Neural cell (in vitro differentiated cells): ENCODE measurements around the gene PARP1. TPM values are rescaled to one million over a fixed set of nuclear protein-coding genes. Genes with fewer than 3 reads are reported as not detected.

ENCODE experiments used
- H2AFZ ChIP-seq: fragments of 200-600, 300-800 bp; sonication (generic), shearing (Covaris generic); 2 replicates; pipeline ENCODE4 v1.6.0; 2014; ENCODE audit warnings: low read depth, mild to moderate bottlenecking, antibody characterized with exemption, low read length, moderate library complexity
- H3F3A ChIP-seq: fragments of 200-600 bp; shearing (Covaris generic); 2 replicates; pipeline ENCODE4 v1.6.1; 2016; ENCODE audit warnings: mild to moderate bottlenecking, moderate library complexity, mixed read lengths, antibody characterized with exemption, low read length; ENCODE audit not compliant: insufficient read depth, poor library complexity, severe bottlenecking
- H3K27ac ChIP-seq: fragments of 200-600, 300-800 bp; sonication (generic), shearing (Covaris generic); 2 replicates; pipeline ENCODE4 v1.5.1; 2014; ENCODE audit warnings: mild to moderate bottlenecking, low read length, moderate library complexity
- H3K27me3 ChIP-seq: fragments of 300-800, 200-600 bp; sonication (generic), shearing (Covaris generic); 2 replicates; pipeline ENCODE4 v1.6.0; 2014; ENCODE audit warnings: mild to moderate bottlenecking, low read depth, low read length, moderate library complexity; ENCODE audit not compliant: insufficient read depth
- H3K36me3 ChIP-seq: fragments of 300-800, 200-600 bp; sonication (generic), shearing (Covaris generic); 2 replicates; pipeline ENCODE4 v1.5.1; 2014; ENCODE audit warnings: mild to moderate bottlenecking, antibody characterized with exemption, low read length, moderate library complexity; ENCODE audit not compliant: insufficient read depth
- H3K4me2 ChIP-seq: fragments of 300-800, 200-600 bp; sonication (generic), shearing (Covaris generic); 2 replicates; pipeline ENCODE4 v1.6.0; 2014; ENCODE audit warnings: mild to moderate bottlenecking, low read length
- H3K4me3 ChIP-seq: fragments of 300-800, 200-600 bp; sonication (generic), shearing (Covaris generic); 2 replicates; pipeline ENCODE4 v1.5.1; 2014; ENCODE audit warnings: mild to moderate bottlenecking, low read length, moderate library complexity
- H3K79me2 ChIP-seq: fragments of 200-600 bp; shearing (Covaris generic); replicated peaks from 2 replicates; pipeline ENCODE4 v1.6.0; 2014; ENCODE audit warnings: mild to moderate bottlenecking, low read length, moderate library complexity; ENCODE audit not compliant: insufficient read depth
- H3K9ac ChIP-seq: fragments of 300-800, 200-600 bp; sonication (generic), shearing (Covaris generic); 2 replicates; pipeline ENCODE4 v1.6.1; 2016; ENCODE audit warnings: mild to moderate bottlenecking, low read length, mixed read lengths
- H3K9me2 ChIP-seq: fragments of 200-600 bp; shearing (Covaris generic); 2 replicates; pipeline ENCODE4 v1.6.1; 2016; ENCODE audit warnings: mild to moderate bottlenecking, low read length, mixed read lengths; ENCODE audit not compliant: insufficient read depth
- H3K9me3 ChIP-seq: fragments of 200-600, 300-800 bp; sonication (generic), shearing (Covaris generic); 2 replicates; pipeline ENCODE4 v1.6.1; 2016; ENCODE audit warnings: mild to moderate bottlenecking, mixed run types, low read length, moderate library complexity, mixed read lengths
- H4K20me1 ChIP-seq: fragments of 200-600 bp; shearing (Covaris generic); 2 replicates; pipeline ENCODE4 v1.6.1; 2016; ENCODE audit warnings: mild to moderate bottlenecking, mixed run types; ENCODE audit not compliant: insufficient read depth
- CTCF ChIP-seq: fragments of 450-650 bp; IDR thresholded peaks from 2 replicates; pipeline ENCODE4 v1.5.1; 2014; ENCODE audit warnings: antibody characterized with exemption, mild to moderate bottlenecking, moderate library complexity; ENCODE audit not compliant: poor library complexity, severe bottlenecking
- EP300 ChIP-seq: fragments of 450-650 bp; conservative IDR thresholded peaks from 2 replicates; pipeline ENCODE4 v1.6.1; 2014; ENCODE audit warnings: antibody characterized with exemption, mild to moderate bottlenecking, moderate library complexity; ENCODE audit not compliant: poor library complexity, severe bottlenecking
- EZH2 ChIP-seq: fragments of 200-600, 300-800 bp; shearing (Covaris generic), sonication (generic); IDR thresholded peaks from 2 replicates; pipeline ENCODE4 v1.6.1; 2014; ENCODE audit warnings: antibody characterized with exemption, low read length, borderline replicate concordance, mild to moderate bottlenecking; ENCODE audit not compliant: insufficient read depth, poor library complexity, severe bottlenecking
- MXI1 ChIP-seq: fragments of 450-650 bp; conservative IDR thresholded peaks from 2 replicates; pipeline ENCODE4 v1.6.1; 2014; ENCODE audit warnings: antibody characterized with exemption, mild to moderate bottlenecking; ENCODE audit not compliant: poor library complexity, severe bottlenecking
- POLR2AphosphoS5 ChIP-seq: IDR thresholded peaks from 2 replicates; pipeline ENCODE4 v1.6.1; 2012
- RAD21 ChIP-seq: fragments of 450-650 bp; conservative IDR thresholded peaks from 2 replicates; pipeline ENCODE4 v1.6.1; 2014; ENCODE audit warnings: antibody characterized with exemption, mild to moderate bottlenecking, moderate library complexity
- REST ChIP-seq: IDR thresholded peaks from 2 replicates; pipeline ENCODE4 v1.6.1; 2012; ENCODE audit warnings: borderline replicate concordance
- SMC3 ChIP-seq: fragments of 450-650 bp; conservative IDR thresholded peaks from 2 replicates; pipeline ENCODE4 v1.6.1; 2014; ENCODE audit warnings: antibody characterized with exemption, mild to moderate bottlenecking, moderate library complexity; ENCODE audit not compliant: poor library complexity
- TAF1 ChIP-seq: IDR thresholded peaks from 2 replicates; pipeline ENCODE4 v1.6.1; 2012; ENCODE audit warnings: low read depth
- polyA plus RNA-seq: library from polyadenylated mRNA; depleted of rRNA; stranded (reverse); fragments of >200 nt; gene quantifications from 2 replicates; pipeline ENCODE4 v1.2.3, GENCODE V29; 2014

PARP1 gene
- polyA plus RNA-seq, 1 donor from 2014 or later: 112 TPM

GRCh38 chr1:226424221-226425003 lies 16.5 kb upstream of the PARP1 start:
- H3K4me3 ChIP-seq: no peak overlapping the region
- H3K79me2 ChIP-seq: no peaks in the 10 kb centered on the region
- no peaks in the 10 kb centered on the region for H3K36me3 ChIP-seq
- no peaks in the 10 kb centered on the region for H3K9me3 ChIP-seq
- no peak overlapping the region for H3K27ac ChIP-seq
- no peaks in the 10 kb centered on the region for H3K9me2 ChIP-seq
- TF ChIP-seq CTCF: peak; percentile 74
- no peak for TF ChIP-seq REST
- TF ChIP-seq SMC3: peak; percentile 70
- TF ChIP-seq RAD21: peak; percentile 75
- no peaks in the 10 kb centered on the region for H3K27me3 ChIP-seq
- H3F3A ChIP-seq: no peaks in the 10 kb centered on the region
- no peak overlapping the region for H2AFZ ChIP-seq
- H3K9ac ChIP-seq: no peak overlapping the region
- no peaks in the 10 kb centered on the region for H4K20me1 ChIP-seq
- H3K4me2 ChIP-seq: no peak overlapping the region

DNA sequence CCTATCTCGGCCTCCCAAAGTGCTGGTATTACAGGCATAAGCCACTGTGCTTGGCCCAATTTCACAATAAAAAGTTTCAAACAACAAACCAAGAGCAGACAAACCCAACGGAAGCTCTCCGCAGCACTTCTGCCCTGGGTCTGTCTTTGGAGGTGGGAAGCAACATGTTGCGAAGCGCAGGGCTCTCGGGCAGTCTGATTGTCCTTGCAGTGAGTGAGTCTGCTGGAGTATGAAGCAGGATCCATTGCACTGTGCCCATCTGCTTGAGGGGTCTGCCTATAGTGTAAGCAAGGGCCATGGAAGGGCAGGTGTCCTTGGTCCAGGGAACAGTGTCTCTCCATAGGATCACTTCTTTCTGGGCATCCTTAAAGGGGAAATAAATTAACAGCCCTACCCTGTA lies 14.6 kb upstream of the PARP1 start:
- Histone ChIP-seq H3K27me3 (no peaks in the 10 kb centered on the region), H3K79me2 (no peaks in the 10 kb centered on the region), H4K20me1 (no peaks in the 10 kb centered on the region), H3K4me3 (no peak overlapping the region), H3F3A (no peaks in the 10 kb centered on the region), H3K36me3 (no peaks in the 10 kb centered on the region), H3K27ac (no peak overlapping the region), H3K9me3 (no peaks in the 10 kb centered on the region), H2AFZ (no peak overlapping the region), H3K9ac (no peak overlapping the region), H3K9me2 (no peaks in the 10 kb centered on the region), H3K4me2 (no peak overlapping the region)
- TF ChIP-seq TAF1 (no peak), MXI1 (no peak), RAD21 (no peak), EZH2 (no peak), EP300 (no peak), SMC3 (no peak), POLR2AphosphoS5 (no peak), CTCF (no peak), REST (no peak)
